GM18907 (cell line): ENCODE data around the gene CEP68.
"Not testable (repeated sequence)": the region's sequence is repeated elsewhere in the genome, so short reads cannot be mapped to it uniquely, and the experiment has no call there.

Source experiments
- ATAC-seq: cut with Tn5 transposase; IDR thresholded peaks from one replicate; pipeline ENCODE4 v1.9.1; 2021; ENCODE audit warnings: mild to moderate bottlenecking, moderate library complexity; ENCODE audit not compliant: unreplicated experiment

The CEP68 gene

DNA sequence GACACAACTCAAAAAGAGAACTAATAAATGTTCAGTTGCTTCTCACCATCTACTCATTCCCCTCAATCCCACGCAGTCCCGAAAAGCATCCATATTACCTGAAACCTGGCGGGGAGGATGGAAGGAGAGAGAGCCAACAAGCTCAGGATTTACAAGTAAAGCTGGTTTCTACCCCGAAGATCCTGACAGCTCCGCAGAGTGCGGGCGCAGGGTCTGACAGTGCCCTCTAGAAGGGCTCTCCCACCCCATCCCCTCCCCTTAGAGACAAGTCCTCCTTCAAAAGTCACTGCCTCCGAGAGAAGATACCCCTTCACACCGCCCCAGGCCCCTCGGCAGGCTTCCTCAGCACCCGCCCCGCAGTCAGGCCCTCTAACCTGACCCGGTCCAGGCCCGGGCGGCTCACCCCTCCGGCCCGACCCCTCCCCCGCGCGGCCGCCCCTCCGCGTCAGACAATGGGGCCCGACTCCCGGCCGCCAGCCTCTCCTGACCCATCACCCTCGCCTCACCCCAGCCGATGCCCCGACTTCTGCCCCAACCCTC lies 73.1 kb downstream of the CEP68 start:
- no peak for ATAC-seq

GRCh38 chr2:65129826-65130663 lies 73.8 kb downstream of the CEP68 start, which contains the start of gene RAB1A:
RAB1A (minus strand) TSS chr2:65130106; CDS start chr2:65129915, 191 bp downstream.
- ATAC-seq: peak; percentile 97

DNA sequence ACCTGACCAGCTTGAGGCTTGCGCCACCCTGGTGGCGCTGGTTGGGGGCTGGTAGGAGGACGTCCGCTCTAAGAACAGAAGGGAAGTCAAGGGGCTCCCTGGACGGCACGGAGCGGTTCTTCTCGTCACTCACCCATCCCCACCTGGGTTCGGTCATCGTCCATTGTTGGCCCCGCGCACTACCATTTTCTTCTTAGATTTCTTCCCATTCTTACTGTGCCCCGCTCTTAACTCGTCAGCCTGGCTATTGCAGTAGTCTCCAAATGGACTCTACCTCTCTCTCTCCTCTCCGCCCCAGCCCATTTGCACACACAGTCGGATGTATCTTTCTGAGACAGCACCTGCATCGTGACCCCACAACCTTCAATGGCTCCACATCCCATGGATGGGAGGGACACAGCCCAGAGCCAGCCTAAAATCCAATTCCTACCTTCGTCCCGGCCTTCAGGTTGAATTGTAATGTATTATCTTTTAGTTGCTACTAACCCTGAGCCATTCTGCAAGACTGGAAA lies 74.5 kb downstream of the CEP68 start:
- ATAC-seq: peak; percentile 44

- ATAC-seq: not testable (repeated sequence)
Measured at GRCh38 chr2:65132930-65133329, 76.7 kb downstream of the CEP68 start.

GRCh38 chr2:65133626-65134025 lies 77.4 kb downstream of the CEP68 start:
- ATAC-seq: no peak

- ATAC-seq: no peak
Measured at GRCh38 chr2:65134158-65134557, 77.9 kb downstream of the CEP68 start.

DNA sequence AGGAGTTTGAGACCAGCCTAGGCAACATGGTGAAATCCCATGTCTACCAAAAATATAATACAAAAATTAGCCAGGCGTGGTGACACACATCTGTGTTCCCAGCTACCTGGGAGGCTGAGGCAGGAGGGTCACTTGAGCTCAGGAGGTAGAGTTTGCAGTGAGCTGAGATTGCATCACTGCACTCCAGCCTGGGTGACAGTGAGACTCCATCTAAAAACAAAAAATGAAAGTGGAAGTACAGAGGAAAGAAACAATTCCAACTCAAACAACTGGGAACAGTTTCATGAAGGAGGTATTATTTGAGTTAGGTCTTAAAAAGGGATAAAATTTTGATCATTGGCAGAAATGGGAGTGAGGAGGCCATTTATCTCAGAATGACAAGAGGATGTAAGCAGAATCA lies 80.0 kb downstream of the CEP68 start:
- ATAC-seq: no peak
